C4-2B (cell line): ENCODE measurements around the gene GARNL3.

Experiments used
- H3K27ac ChIP-seq: fragments of 450-650 bp; 2 replicates; pipeline ENCODE4 v1.5.1; 2017
- ZFX ChIP-seq: fragments of 450-650 bp; IDR thresholded peaks from 2 replicates; pipeline ENCODE4 v1.6.1; 2017
- TF ChIP-seq, protein P1 (sequence below): fragments of 450-650 bp; conservative IDR thresholded peaks from 2 replicates; pipeline ENCODE4 v1.5.1; 2017; ENCODE audit warnings: mild to moderate bottlenecking

GARNL3 gene

DNA sequence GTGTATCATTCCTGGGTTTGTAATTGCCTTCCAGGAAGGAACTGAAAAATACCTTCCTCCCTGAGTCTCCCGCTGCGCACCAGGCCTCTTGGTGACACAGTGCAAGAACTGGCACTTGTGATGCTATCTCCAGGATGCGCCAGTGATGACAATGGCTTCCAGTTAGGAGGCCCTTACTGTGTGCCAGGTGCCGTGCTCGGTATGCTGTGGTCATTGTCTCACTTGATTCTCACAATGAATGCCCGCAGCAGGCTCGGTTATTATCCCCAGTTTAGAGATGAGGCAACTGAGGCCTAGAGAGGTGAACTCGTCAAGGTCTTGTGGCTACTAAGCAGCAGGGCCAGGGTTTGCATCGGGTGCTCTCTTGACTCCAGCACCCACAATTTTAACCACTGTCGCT is 100.9 kb downstream of the GARNL3 start:
- TF ChIP-seq, protein P1, sequence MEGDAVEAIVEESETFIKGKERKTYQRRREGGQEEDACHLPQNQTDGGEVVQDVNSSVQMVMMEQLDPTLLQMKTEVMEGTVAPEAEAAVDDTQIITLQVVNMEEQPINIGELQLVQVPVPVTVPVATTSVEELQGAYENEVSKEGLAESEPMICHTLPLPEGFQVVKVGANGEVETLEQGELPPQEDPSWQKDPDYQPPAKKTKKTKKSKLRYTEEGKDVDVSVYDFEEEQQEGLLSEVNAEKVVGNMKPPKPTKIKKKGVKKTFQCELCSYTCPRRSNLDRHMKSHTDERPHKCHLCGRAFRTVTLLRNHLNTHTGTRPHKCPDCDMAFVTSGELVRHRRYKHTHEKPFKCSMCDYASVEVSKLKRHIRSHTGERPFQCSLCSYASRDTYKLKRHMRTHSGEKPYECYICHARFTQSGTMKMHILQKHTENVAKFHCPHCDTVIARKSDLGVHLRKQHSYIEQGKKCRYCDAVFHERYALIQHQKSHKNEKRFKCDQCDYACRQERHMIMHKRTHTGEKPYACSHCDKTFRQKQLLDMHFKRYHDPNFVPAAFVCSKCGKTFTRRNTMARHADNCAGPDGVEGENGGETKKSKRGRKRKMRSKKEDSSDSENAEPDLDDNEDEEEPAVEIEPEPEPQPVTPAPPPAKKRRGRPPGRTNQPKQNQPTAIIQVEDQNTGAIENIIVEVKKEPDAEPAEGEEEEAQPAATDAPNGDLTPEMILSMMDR = no peak
- no peak for TF ChIP-seq ZFX
- H3K27ac ChIP-seq = no peak overlapping the region

DNA sequence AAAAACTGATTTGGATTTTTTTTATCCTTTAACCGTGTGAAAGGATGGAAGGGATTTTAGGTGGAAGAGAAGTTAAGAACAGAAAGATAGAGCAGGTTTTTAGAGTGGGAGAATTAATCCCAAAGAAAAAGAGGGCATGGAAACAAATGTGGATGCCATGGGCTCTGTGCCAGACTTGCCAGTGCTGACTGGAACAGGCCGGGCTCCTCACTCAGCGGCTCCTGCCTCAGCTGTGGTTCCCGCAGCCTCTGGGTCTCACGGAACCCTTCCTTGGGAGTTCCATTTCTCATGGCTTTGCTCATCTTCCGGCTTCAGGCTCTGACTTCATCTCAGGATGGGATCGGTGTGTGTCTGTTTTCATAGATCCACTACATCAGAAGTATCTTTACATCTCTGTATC is 102.0 kb downstream of the GARNL3 start:
- TF ChIP-seq, protein P1 = no peak
- no peak for TF ChIP-seq ZFX
- H3K27ac ChIP-seq = no peak overlapping the region

DNA sequence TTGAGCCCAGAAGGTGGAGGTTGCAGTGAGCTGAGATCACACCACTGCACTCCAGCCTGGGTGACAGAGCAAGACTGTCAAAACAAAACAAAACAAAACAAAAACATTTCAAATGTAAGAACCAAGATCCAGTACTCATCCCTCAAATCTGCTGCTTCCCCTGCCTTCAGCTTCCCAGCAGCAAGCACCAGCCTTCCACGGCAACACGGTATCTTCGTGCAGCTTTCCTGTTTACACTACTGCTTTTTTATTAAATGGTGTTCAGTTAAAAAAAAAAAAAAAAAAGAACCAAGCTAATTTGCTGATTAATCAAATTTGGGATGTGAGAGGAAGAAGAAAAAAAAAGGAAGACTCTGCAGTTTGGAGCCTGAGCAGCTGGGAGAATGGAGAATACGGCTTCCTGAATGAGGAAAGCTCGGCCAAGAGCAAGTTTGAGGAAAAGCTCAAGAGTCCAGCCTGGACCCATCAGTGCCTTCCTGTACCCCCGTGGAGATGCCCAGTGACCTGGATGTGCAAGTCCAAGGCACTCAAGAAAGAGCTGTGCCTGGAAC is 104.4 kb downstream of the GARNL3 start:
- TF ChIP-seq ZFX = no peak
- TF ChIP-seq, protein P1 = no peak
- H3K27ac ChIP-seq = no peak overlapping the region

DNA sequence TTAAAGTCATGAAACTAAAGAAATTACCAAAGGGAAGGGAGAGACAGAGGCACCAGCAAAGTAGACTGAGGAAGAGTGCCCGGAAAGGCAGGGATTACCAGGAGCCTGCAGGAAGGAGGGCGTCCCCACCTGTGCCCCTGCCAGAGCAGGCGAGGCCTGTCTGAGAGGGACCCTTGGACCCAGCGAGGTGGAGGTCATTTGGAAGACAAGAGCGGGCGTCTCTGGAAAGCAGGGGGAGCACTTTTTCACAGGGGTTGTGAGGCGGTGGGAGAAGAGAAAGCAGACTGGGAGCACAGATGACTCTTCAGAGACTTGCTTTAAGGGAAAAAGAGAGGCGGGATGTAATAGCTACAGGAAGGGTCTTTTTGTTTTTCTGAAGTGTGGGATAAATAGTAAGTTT is 104.9 kb downstream of the GARNL3 start:
- no peak overlapping the region for H3K27ac ChIP-seq
- TF ChIP-seq, protein P1 = no peak
- TF ChIP-seq ZFX = no peak

DNA sequence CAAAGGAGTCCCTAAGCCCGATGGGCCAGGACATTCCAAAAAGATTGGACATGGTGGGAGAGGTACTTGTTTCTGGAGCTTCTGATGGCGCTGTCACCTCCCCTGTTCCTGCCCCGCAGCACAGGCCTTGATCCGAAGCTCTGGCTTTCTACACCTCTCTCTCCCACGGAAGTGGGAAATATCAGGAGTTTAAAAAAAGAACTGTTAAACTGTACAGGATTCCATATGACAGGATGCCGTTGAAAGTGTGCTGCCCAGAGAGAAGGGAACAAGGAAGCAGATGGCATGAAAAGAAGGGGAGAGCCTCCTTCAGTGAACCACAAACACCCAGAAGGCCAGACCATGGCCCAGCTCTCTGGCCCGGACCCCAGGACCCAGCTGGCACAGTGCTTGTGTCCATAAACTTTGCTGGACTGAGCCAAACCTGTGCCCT is 105.6 kb downstream of the GARNL3 start:
- no peak overlapping the region for H3K27ac ChIP-seq
- TF ChIP-seq, protein P1 = no peak
- TF ChIP-seq ZFX = no peak

DNA sequence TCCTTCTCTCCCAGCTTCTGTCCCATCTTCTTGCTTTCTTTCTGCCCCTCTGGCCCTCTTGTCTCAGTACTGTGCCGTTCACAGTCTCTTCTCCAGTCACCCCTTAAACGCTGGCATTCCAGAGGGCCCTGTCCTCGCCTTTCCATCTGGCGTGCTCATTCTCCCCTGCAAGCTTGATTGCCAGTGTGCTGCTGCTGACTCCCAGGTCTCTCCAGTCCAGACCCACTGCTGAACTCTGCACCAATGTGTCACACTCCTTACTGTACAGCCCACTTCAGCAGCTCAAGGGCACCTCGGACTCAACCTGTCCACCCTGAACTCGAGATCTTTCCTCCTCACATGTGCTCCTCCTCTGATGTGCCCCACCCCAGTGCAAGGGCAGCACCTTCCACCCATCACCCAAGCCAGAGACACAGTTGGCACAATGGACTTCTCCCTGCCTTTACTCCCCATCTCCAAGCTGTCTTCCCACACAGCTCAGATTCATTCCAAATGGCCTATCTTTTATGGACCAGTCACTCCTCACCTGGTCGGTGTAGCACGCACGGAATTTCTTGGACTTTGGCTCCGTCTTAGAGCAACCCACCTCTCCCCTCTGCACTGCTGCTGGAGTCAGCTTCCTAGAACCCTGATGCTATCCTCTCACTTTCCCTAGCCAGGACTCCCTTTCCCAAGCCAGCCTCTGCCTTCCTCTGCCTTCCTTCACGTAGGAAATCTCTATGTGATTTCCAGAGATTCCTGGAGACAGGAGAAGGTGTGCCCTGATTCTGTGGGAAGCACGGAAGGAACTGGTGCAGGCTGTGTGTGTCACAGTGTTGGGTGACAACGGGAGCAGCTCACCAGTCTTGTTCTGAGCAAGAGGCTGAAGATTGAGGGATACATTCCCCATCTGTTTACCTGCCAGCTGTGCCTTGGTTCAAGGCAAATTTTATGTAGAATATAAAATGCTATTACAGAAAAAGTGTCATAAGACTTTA is 106.4 kb downstream of the GARNL3 start:
- TF ChIP-seq, protein P1 = no peak
- TF ChIP-seq ZFX = no peak
- H3K27ac ChIP-seq = no peak overlapping the region

DNA sequence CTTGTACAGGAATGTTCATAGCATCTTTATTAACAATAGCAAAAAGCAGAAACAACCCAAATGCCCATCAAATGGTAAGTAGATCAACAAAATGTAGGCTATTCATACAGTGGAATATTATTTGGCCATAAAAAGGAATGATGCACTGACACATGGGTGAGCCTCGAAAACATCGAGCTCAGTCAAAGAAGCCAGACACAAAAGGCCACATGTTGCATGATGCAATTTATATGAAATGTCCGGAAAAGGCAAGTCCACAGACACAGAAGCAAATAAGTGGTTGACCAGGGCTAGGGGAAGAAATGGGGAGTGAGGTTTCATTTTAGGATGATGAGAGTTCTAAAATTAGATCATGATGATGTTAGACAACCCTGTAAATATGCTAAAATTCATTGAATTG is 115.9 kb downstream of the GARNL3 start:
- TF ChIP-seq ZFX = no peak
- TF ChIP-seq, protein P1 = no peak
- no peak overlapping the region for H3K27ac ChIP-seq
